ENCODE data around the gene UBE2J1.
"Not testable (repeated sequence)": the region's sequence is repeated elsewhere in the genome, so short reads cannot be mapped to it uniquely, and the experiment has no call there.

Gene UBE2J1

GRCh38 chr6:89397884-89398283 lies 45.4 kb upstream of the UBE2J1 start:
- H3K4me3 ChIP-seq (ENCODE audit: low read depth, low read length); H2BK5ac ChIP-seq (ENCODE audit: low read depth, low read length, poor library complexity): not testable (repeated sequence)

GRCh38 chr6:89393659-89394058 lies 41.1 kb upstream of the UBE2J1 start:
- no peak overlapping the region for H3K14ac ChIP-seq (ENCODE audit: low read length)
- no peak overlapping the region for H3K18ac ChIP-seq (ENCODE audit: low read length)
- no peak overlapping the region for H3K4me2 ChIP-seq (ENCODE audit: low read length)
- DNase-seq = no peak
- WGBS (ENCODE audit: extremely low coverage, insufficient coverage, insufficient read length) = no CpG with 5 or more reads among the region's 1 CpG
- H3K4me3 ChIP-seq (ENCODE audit: low read depth, low read length) = no peak overlapping the region
- H2AFZ ChIP-seq (ENCODE audit: insufficient read depth, low read length, poor library complexity) = no peak overlapping the region
- no peaks in the 10 kb centered on the region for H3K27me3 ChIP-seq (ENCODE audit: insufficient read depth, low read length)
- H3K9me3 ChIP-seq (ENCODE audit: insufficient read depth, low read depth, low read length) = no peaks in the 10 kb centered on the region
- no peak overlapping the region for H4K8ac ChIP-seq (ENCODE audit: low read depth, low read length)
- H2BK12ac ChIP-seq (ENCODE audit: low read length) = no peak overlapping the region
- no peak overlapping the region for H2BK5ac ChIP-seq (ENCODE audit: low read depth, low read length, poor library complexity)
- H3K36me3 ChIP-seq (ENCODE audit: control insufficient read depth in 1 of 2, insufficient read depth in 2 of 2, low read length in 2 of 2) = no peaks in the 10 kb centered on the region
- H3K23ac ChIP-seq (ENCODE audit: low read length) = no peak overlapping the region
- H3K4ac ChIP-seq (ENCODE audit: low read depth, low read length) = no peak overlapping the region
- H4K12ac ChIP-seq (ENCODE audit: low read depth, low read length) = no peak overlapping the region
- H3K4me1 ChIP-seq (ENCODE audit: control insufficient read depth in 1 of 2, insufficient read depth in 2 of 2, low read length in 2 of 2) = no peaks in the 10 kb centered on the region
- no peaks in the 10 kb centered on the region for H3K79me1 ChIP-seq (ENCODE audit: low read length)
- H2AK5ac ChIP-seq (ENCODE audit: low read length) = no peak overlapping the region
- H4K91ac ChIP-seq (ENCODE audit: low read depth, low read length) = no peak overlapping the region
- no peaks in the 10 kb centered on the region for H3K79me2 ChIP-seq (ENCODE audit: control insufficient read depth, insufficient read depth, low read length, poor library complexity)
- no peak overlapping the region for H3K27ac ChIP-seq (ENCODE audit: low read depth, low read length)
- no peak overlapping the region for H2BK120ac ChIP-seq (ENCODE audit: insufficient read depth, low read length, poor library complexity)
- H3K9ac ChIP-seq (ENCODE audit: low read length) = no peak overlapping the region

More at GRCh38 chr6:89397884-89398283, 45.4 kb upstream of the UBE2J1 start:
- H3K27ac ChIP-seq (ENCODE audit: low read depth, low read length); H3K18ac ChIP-seq (ENCODE audit: low read length); H3K79me2 ChIP-seq (ENCODE audit: control insufficient read depth, insufficient read depth, low read length, poor library complexity); H3K4ac ChIP-seq (ENCODE audit: low read depth, low read length); H4K8ac ChIP-seq (ENCODE audit: low read depth, low read length); H4K91ac ChIP-seq (ENCODE audit: low read depth, low read length); H2AK5ac ChIP-seq (ENCODE audit: low read length); H4K12ac ChIP-seq (ENCODE audit: low read depth, low read length); H3K9ac ChIP-seq (ENCODE audit: low read length); H3K79me1 ChIP-seq (ENCODE audit: low read length); H3K4me2 ChIP-seq (ENCODE audit: low read length); DNase-seq; H2BK120ac ChIP-seq (ENCODE audit: insufficient read depth, low read length, poor library complexity); H3K9me3 ChIP-seq (ENCODE audit: insufficient read depth, low read depth, low read length); H2AFZ ChIP-seq (ENCODE audit: insufficient read depth, low read length, poor library complexity); H3K4me1 ChIP-seq (ENCODE audit: control insufficient read depth in 1 of 2, insufficient read depth in 2 of 2, low read length in 2 of 2); H3K36me3 ChIP-seq (ENCODE audit: control insufficient read depth in 1 of 2, insufficient read depth in 2 of 2, low read length in 2 of 2); H3K14ac ChIP-seq (ENCODE audit: low read length); H3K23ac ChIP-seq (ENCODE audit: low read length); H3K27me3 ChIP-seq (ENCODE audit: insufficient read depth, low read length); H2BK12ac ChIP-seq (ENCODE audit: low read length): not testable (repeated sequence)
- WGBS (ENCODE audit: extremely low coverage, insufficient coverage, insufficient read length) = 100% methylated on average over 1 of the region's 4 CpGs

GRCh38 chr6:89392823-89393222 lies 40.3 kb upstream of the UBE2J1 start:
- Histone ChIP-seq H4K8ac (ENCODE audit: low read depth, low read length) (no peak overlapping the region), H3K23ac (ENCODE audit: low read length) (no peak overlapping the region), H3K18ac (ENCODE audit: low read length) (no peak overlapping the region), H3K27ac (ENCODE audit: low read depth, low read length) (no peak overlapping the region), H2AK5ac (ENCODE audit: low read length) (no peak overlapping the region), H3K9ac (ENCODE audit: low read length) (no peak overlapping the region), H3K4ac (ENCODE audit: low read depth, low read length) (no peak overlapping the region), H2AFZ (ENCODE audit: insufficient read depth, low read length, poor library complexity) (no peak overlapping the region), H2BK12ac (ENCODE audit: low read length) (no peak overlapping the region), H3K14ac (ENCODE audit: low read length) (no peak overlapping the region), H3K4me2 (ENCODE audit: low read length) (no peak overlapping the region), H3K4me1 (ENCODE audit: control insufficient read depth in 1 of 2, insufficient read depth in 2 of 2, low read length in 2 of 2) (no peaks in the 10 kb centered on the region), H3K9me3 (ENCODE audit: insufficient read depth, low read depth, low read length) (no peaks in the 10 kb centered on the region), H4K91ac (ENCODE audit: low read depth, low read length) (no peak overlapping the region), H3K27me3 (ENCODE audit: insufficient read depth, low read length) (no peaks in the 10 kb centered on the region), H4K12ac (ENCODE audit: low read depth, low read length) (no peak overlapping the region), H3K36me3 (ENCODE audit: control insufficient read depth in 1 of 2, insufficient read depth in 2 of 2, low read length in 2 of 2) (no peaks in the 10 kb centered on the region), H3K79me1 (ENCODE audit: low read length) (no peaks in the 10 kb centered on the region), H2BK120ac (ENCODE audit: insufficient read depth, low read length, poor library complexity) (no peak overlapping the region), H2BK5ac (ENCODE audit: low read depth, low read length, poor library complexity) (no peak overlapping the region), H3K4me3 (ENCODE audit: low read depth, low read length) (no peak overlapping the region), H3K79me2 (ENCODE audit: control insufficient read depth, insufficient read depth, low read length, poor library complexity) (no peaks in the 10 kb centered on the region)
- no peak for DNase-seq

GRCh38 chr6:89388846-89389245 lies 36.3 kb upstream of the UBE2J1 start:
- no peaks in the 10 kb centered on the region for H3K27me3 ChIP-seq (ENCODE audit: insufficient read depth, low read length)
- H4K12ac ChIP-seq (ENCODE audit: low read depth, low read length) = no peak overlapping the region
- no peak overlapping the region for H3K4me3 ChIP-seq (ENCODE audit: low read depth, low read length)
- no peak overlapping the region for H3K9ac ChIP-seq (ENCODE audit: low read length)
- H3K4me2 ChIP-seq (ENCODE audit: low read length) = no peak overlapping the region
- no peaks in the 10 kb centered on the region for H3K9me3 ChIP-seq (ENCODE audit: insufficient read depth, low read depth, low read length)
- H3K18ac ChIP-seq (ENCODE audit: low read length) = no peak overlapping the region
- no peaks in the 10 kb centered on the region for H3K79me1 ChIP-seq (ENCODE audit: low read length)
- H3K4me1 ChIP-seq (ENCODE audit: control insufficient read depth in 1 of 2, insufficient read depth in 2 of 2, low read length in 2 of 2) = peaks cover 0 to 3% of the 10 kb centered on the region in 2 experiments
- no peak overlapping the region for H2BK12ac ChIP-seq (ENCODE audit: low read length)
- no peak for DNase-seq
- H3K79me2 ChIP-seq (ENCODE audit: control insufficient read depth, insufficient read depth, low read length, poor library complexity) = no peaks in the 10 kb centered on the region
- H4K91ac ChIP-seq (ENCODE audit: low read depth, low read length) = no peak overlapping the region
- no peak overlapping the region for H3K14ac ChIP-seq (ENCODE audit: low read length)
- H4K8ac ChIP-seq (ENCODE audit: low read depth, low read length) = no peak overlapping the region
- no peak overlapping the region for H2AFZ ChIP-seq (ENCODE audit: insufficient read depth, low read length, poor library complexity)
- no peaks in the 10 kb centered on the region for H3K36me3 ChIP-seq (ENCODE audit: control insufficient read depth in 1 of 2, insufficient read depth in 2 of 2, low read length in 2 of 2)
- no CpG with 5 or more reads among the region's 6 CpGs for WGBS (ENCODE audit: extremely low coverage, insufficient coverage, insufficient read length)
- H3K27ac ChIP-seq (ENCODE audit: low read depth, low read length) = no peak overlapping the region
- H3K4ac ChIP-seq (ENCODE audit: low read depth, low read length) = no peak overlapping the region
- no peak overlapping the region for H2BK120ac ChIP-seq (ENCODE audit: insufficient read depth, low read length, poor library complexity)
- no peak overlapping the region for H2AK5ac ChIP-seq (ENCODE audit: low read length)
- H2BK5ac ChIP-seq (ENCODE audit: low read depth, low read length, poor library complexity) = no peak overlapping the region
- H3K23ac ChIP-seq (ENCODE audit: low read length) = no peak overlapping the region

Data from trophoblast cell (in vitro differentiated cells and primary cell).